Tongue (tissue), 2 donors: Measurements from ENCODE around the gene HOMER3. TPM values are rescaled to one million over a fixed set of nuclear protein-coding genes. Genes with fewer than 3 reads are reported as not detected.

Experiments used
- DNase-seq: peaks from one replicate; pipeline ENCODE4 v3.0.0-alpha.2; 2015
- total RNA-seq: library from RNA; depleted of rRNA; stranded (reverse); fragments of >200 nt; gene quantifications from one replicate; pipeline ENCODE4 v1.2.3, GENCODE V29; 2014

The HOMER3 gene
- total RNA-seq, 1 donor from 2014 or later = 30.1 TPM

GRCh38 chr19:18900700-18901481, 40.1 kb downstream of the HOMER3 start:
- no peak for DNase-seq

- no peak for DNase-seq
Measured at GRCh38 chr19:18899624-18900560, 41.1 kb downstream of the HOMER3 start.

GRCh38 chr19:18898607-18899408, 42.2 kb downstream of the HOMER3 start:
- DNase-seq = no peak

- peak; percentile 56 for DNase-seq
Measured at GRCh38 chr19:18898081-18898606, 42.9 kb downstream of the HOMER3 start.

- DNase-seq = no peak
Measured at GRCh38 chr19:18897094-18898029, 43.7 kb downstream of the HOMER3 start.

- peak; percentile 17 for DNase-seq
Measured at GRCh38 chr19:18896421-18896841, 44.6 kb downstream of the HOMER3 start.

GRCh38 chr19:18895824-18896341, 45.1 kb downstream of the HOMER3 start, which contains the start of gene CERS1:
Gene CERS1, minus strand, starts transcription at chr19:18896158. Its CDS starts 86 bp downstream, at chr19:18896072.
- DNase-seq = peak; percentile 73

- DNase-seq = peak; percentile 63
Measured at GRCh38 chr19:18895038-18895823, 45.8 kb downstream of the HOMER3 start.

- DNase-seq = peak; percentile 94
Measured at GRCh38 chr19:18894254-18895037, 46.6 kb downstream of the HOMER3 start.

- DNase-seq = peak; percentile 69
Measured at GRCh38 chr19:18893587-18894253, 47.3 kb downstream of the HOMER3 start.

- no peak for DNase-seq
Measured at GRCh38 chr19:18889949-18890745, 50.9 kb downstream of the HOMER3 start.

- no peak for DNase-seq
Measured at GRCh38 chr19:18886972-18887371, 54.0 kb downstream of the HOMER3 start.

GRCh38 chr19:18883526-18884304, 57.3 kb downstream of the HOMER3 start:
- no peak for DNase-seq

GRCh38 chr19:18881491-18881890, 59.5 kb downstream of the HOMER3 start:
- DNase-seq = no peak

- DNase-seq = no peak
Measured at GRCh38 chr19:18879579-18880373, 61.2 kb downstream of the HOMER3 start.
